SK-N-SH treated with all-trans-retinoic acid at 6 μM for 48 hours (cell line): ENCODE data around the gene DOCK1.

Experiments
- ATAC-seq: fragments of 200-7000 bp; cut with Tn5 transposase; 3 replicates; pipeline ENCODE4 v1.9.1; 2020; ENCODE audit warnings: mild to moderate bottlenecking, moderate library complexity
- BACH2 ChIP-seq: fragments of 250-450 bp; sonication (Bioruptor Pico); IDR thresholded peaks from 2 replicates; pipeline ENCODE4 v1.9.0; 2021; ENCODE audit warnings: mild to moderate bottlenecking, borderline replicate concordance
- CREB5 ChIP-seq: fragments of 250-450 bp; sonication (Bioruptor Pico); IDR thresholded peaks from 2 replicates; pipeline ENCODE4 v1.5.1; 2020; ENCODE audit warnings: low read depth, mild to moderate bottlenecking, moderate library complexity
- CSDC2 ChIP-seq: fragments of 250-450 bp; sonication (Bioruptor Pico); IDR thresholded peaks from 2 replicates; pipeline ENCODE4 v1.5.0; 2020; ENCODE audit warnings: mild to moderate bottlenecking, moderate library complexity
- ESRRG ChIP-seq: fragments of 250-450 bp; sonication (Bioruptor Pico); IDR thresholded peaks from 2 replicates; pipeline ENCODE4 v1.6.1; 2021; ENCODE audit warnings: mild to moderate bottlenecking
- GLIS3 ChIP-seq: fragments of 250-450 bp; sonication (Bioruptor Pico); IDR thresholded peaks from 2 replicates; pipeline ENCODE4 v1.5.0; 2020; ENCODE audit warnings: mild to moderate bottlenecking, moderate library complexity
- ISL1 ChIP-seq: fragments of 250-450 bp; sonication (Bioruptor Pico); IDR thresholded peaks from 2 replicates; pipeline ENCODE4 v2.1.2; 2022; ENCODE audit warnings: mild to moderate bottlenecking, moderate library complexity
- OSR1 ChIP-seq: fragments of 250-450 bp; sonication (Bioruptor Pico); IDR thresholded peaks from 2 replicates; pipeline ENCODE4 v1.8.0; 2022; ENCODE audit warnings: moderate library complexity, mild to moderate bottlenecking, inconsistent platforms
- PPARA ChIP-seq: fragments of 250-450 bp; sonication (Bioruptor Pico); IDR thresholded peaks from 2 replicates; pipeline ENCODE4 v1.5.0; 2020; ENCODE audit warnings: mild to moderate bottlenecking, borderline replicate concordance
- RARB ChIP-seq: fragments of 250-450 bp; sonication (Bioruptor Pico); IDR thresholded peaks from 2 replicates; pipeline ENCODE4 v1.8.0; 2021; ENCODE audit warnings: mild to moderate bottlenecking, moderate library complexity
- SNAI2 ChIP-seq: fragments of 250-450 bp; sonication (Bioruptor Pico); IDR thresholded peaks from 2 replicates; pipeline ENCODE4 v1.5.0; 2020; ENCODE audit warnings: mild to moderate bottlenecking, moderate library complexity
- TOX ChIP-seq: fragments of 250-450 bp; sonication (Bioruptor Pico); IDR thresholded peaks from 2 replicates; pipeline ENCODE4 v1.8.0; 2021; ENCODE audit warnings: mild to moderate bottlenecking, moderate library complexity, borderline replicate concordance
- TSHZ2 ChIP-seq: fragments of 250-450 bp; sonication (Bioruptor Pico); IDR thresholded peaks from 2 replicates; pipeline ENCODE4 v1.5.0; 2020; ENCODE audit warnings: mild to moderate bottlenecking, moderate library complexity
- ZC3H10 ChIP-seq: fragments of 250-450 bp; sonication (Bioruptor Pico); IDR thresholded peaks from 2 replicates; pipeline ENCODE4 v1.5.1; 2021; ENCODE audit warnings: mild to moderate bottlenecking, moderate library complexity
- ZFP3 ChIP-seq: fragments of 250-450 bp; sonication (Bioruptor Pico); IDR thresholded peaks from 2 replicates; pipeline ENCODE4 v1.5.0; 2020; ENCODE audit warnings: mild to moderate bottlenecking, moderate library complexity
- ZFP30 ChIP-seq: fragments of 450-650 bp; formaldehyde crosslinking; IDR thresholded peaks from 2 replicates; pipeline ENCODE4 v1.5.0; 2022; ENCODE audit warnings: mild to moderate bottlenecking, moderate library complexity
- ZNF565 ChIP-seq: fragments of 450-650 bp; formaldehyde crosslinking; conservative IDR thresholded peaks from 2 replicates; pipeline ENCODE4 v1.5.0; 2020; ENCODE audit warnings: low read depth, mild to moderate bottlenecking, moderate library complexity
- ZNF8 ChIP-seq: fragments of 450-650 bp; formaldehyde crosslinking; IDR thresholded peaks from 2 replicates; pipeline ENCODE4 v1.5.0; 2020; ENCODE audit warnings: mild to moderate bottlenecking, moderate library complexity
- TF ChIP-seq, protein P1 (sequence below): fragments of 250-450 bp; sonication (Bioruptor Pico); IDR thresholded peaks from 2 replicates; pipeline ENCODE4 v1.5.1; 2021; ENCODE audit warnings: mild to moderate bottlenecking, moderate library complexity
- TF ChIP-seq, protein P2 (sequence below): fragments of 250-450 bp; sonication (Bioruptor Pico); IDR thresholded peaks from 2 replicates; pipeline ENCODE4 v1.8.0; 2021; ENCODE audit warnings: low read depth, mild to moderate bottlenecking, moderate library complexity, borderline replicate concordance
- TF ChIP-seq, protein P3 (sequence below): fragments of 250-450 bp; sonication (Bioruptor Pico); IDR thresholded peaks from 2 replicates; pipeline ENCODE4 v1.8.0; 2020; ENCODE audit warnings: mild to moderate bottlenecking, moderate library complexity, borderline replicate concordance

DOCK1 gene

GRCh38 chr10:127440371-127440770, 535.1 kb downstream of the DOCK1 start:
- no peak for TF ChIP-seq CSDC2
- TF ChIP-seq ZC3H10 (CRISPR knock-in tag), result no peak
- TF ChIP-seq ZNF565 (CRISPR knock-in tag), result no peak
- no peak for TF ChIP-seq TSHZ2 (CRISPR knock-in tag)
- TF ChIP-seq, protein P1, sequence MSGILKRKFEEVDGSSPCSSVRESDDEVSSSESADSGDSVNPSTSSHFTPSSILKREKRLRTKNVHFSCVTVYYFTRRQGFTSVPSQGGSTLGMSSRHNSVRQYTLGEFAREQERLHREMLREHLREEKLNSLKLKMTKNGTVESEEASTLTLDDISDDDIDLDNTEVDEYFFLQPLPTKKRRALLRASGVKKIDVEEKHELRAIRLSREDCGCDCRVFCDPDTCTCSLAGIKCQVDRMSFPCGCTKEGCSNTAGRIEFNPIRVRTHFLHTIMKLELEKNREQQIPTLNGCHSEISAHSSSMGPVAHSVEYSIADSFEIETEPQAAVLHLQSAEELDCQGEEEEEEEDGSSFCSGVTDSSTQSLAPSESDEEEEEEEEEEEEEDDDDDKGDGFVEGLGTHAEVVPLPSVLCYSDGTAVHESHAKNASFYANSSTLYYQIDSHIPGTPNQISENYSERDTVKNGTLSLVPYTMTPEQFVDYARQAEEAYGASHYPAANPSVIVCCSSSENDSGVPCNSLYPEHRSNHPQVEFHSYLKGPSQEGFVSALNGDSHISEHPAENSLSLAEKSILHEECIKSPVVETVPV (CRISPR knock-in tag), result no peak
- TF ChIP-seq ESRRG, result no peak
- no peak for TF ChIP-seq RARB
- TF ChIP-seq, protein P2, sequence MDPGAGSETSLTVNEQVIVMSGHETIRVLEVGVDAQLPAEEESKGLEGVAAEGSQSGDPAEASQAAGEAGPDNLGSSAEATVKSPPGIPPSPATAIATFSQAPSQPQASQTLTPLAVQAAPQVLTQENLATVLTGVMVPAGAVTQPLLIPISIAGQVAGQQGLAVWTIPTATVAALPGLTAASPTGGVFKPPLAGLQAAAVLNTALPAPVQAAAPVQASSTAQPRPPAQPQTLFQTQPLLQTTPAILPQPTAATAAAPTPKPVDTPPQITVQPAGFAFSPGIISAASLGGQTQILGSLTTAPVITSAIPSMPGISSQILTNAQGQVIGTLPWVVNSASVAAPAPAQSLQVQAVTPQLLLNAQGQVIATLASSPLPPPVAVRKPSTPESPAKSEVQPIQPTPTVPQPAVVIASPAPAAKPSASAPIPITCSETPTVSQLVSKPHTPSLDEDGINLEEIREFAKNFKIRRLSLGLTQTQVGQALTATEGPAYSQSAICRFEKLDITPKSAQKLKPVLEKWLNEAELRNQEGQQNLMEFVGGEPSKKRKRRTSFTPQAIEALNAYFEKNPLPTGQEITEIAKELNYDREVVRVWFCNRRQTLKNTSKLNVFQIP (CRISPR knock-in tag), result no peak
- TF ChIP-seq ZFP30, result no peak
- TF ChIP-seq CREB5 (CRISPR knock-in tag), result no peak
- TF ChIP-seq ZFP3, result no peak
- no peak for TF ChIP-seq BACH2
- no peak for TF ChIP-seq ISL1 (CRISPR knock-in tag)
- TF ChIP-seq, protein P3, sequence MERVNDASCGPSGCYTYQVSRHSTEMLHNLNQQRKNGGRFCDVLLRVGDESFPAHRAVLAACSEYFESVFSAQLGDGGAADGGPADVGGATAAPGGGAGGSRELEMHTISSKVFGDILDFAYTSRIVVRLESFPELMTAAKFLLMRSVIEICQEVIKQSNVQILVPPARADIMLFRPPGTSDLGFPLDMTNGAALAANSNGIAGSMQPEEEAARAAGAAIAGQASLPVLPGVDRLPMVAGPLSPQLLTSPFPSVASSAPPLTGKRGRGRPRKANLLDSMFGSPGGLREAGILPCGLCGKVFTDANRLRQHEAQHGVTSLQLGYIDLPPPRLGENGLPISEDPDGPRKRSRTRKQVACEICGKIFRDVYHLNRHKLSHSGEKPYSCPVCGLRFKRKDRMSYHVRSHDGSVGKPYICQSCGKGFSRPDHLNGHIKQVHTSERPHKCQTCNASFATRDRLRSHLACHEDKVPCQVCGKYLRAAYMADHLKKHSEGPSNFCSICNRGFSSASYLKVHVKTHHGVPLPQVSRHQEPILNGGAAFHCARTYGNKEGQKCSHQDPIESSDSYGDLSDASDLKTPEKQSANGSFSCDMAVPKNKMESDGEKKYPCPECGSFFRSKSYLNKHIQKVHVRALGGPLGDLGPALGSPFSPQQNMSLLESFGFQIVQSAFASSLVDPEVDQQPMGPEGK, result no peak
- ATAC-seq, result no peak

DNA sequence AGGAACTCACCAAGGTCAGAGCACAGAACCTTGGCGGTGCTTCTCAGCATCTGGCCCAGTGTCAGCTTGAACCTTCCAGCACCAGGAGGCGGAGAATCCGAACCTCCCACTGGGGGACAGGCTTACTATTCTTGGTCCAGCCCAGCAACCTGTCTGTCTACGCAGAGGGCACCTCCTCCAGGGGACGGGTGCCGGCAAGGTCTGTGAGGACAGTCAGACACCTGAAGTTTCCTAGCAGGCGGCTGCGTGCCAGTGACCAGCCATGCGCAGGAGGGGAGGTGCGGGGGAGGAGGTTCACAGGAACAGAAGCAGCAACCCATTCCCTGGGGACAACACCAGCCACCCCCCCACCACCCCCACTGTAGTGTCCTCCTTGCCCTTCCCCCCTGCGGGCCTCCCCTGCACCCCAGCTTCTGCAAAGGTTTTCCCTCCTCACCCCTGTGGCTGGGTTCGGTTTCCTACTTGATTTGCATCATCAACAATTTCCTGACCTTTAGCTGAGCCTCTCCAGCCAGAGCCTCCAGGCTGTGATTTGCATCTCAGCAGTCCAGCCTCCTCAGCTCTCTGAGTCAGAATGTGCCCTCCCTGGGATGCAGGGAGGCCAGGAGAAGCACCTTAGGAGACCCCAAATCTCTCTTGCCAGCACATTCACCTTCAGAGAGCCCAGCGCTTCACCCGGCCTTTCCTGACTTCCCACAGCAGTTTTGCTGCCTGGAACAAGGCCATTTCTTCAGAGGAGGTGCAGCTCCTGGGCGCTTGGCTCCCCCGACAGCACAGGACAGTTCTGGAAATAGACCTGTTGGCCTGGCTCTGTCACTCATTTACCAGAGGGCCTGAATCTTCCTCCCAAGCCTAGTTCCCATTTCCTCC, 536.4 kb downstream of the DOCK1 start:
- TF ChIP-seq, protein P1 (CRISPR knock-in tag), result no peak
- no peak for TF ChIP-seq ISL1 (CRISPR knock-in tag)
- TF ChIP-seq OSR1 (CRISPR knock-in tag), result no peak
- TF ChIP-seq CREB5 (CRISPR knock-in tag), result no peak
- no peak for TF ChIP-seq ZNF8 (CRISPR knock-in tag)
- TF ChIP-seq SNAI2, result no peak
- no peak for TF ChIP-seq PPARA (CRISPR knock-in tag)
- no peak for TF ChIP-seq GLIS3 (CRISPR knock-in tag)
- no peak for TF ChIP-seq ZNF565 (CRISPR knock-in tag)
- TF ChIP-seq CSDC2, result no peak
- TF ChIP-seq TSHZ2 (CRISPR knock-in tag), result no peak
- no peak for TF ChIP-seq TOX (CRISPR knock-in tag)
- no peak for ATAC-seq
